ENCODE results near the gene ERBB4.

Gene ERBB4

DNA sequence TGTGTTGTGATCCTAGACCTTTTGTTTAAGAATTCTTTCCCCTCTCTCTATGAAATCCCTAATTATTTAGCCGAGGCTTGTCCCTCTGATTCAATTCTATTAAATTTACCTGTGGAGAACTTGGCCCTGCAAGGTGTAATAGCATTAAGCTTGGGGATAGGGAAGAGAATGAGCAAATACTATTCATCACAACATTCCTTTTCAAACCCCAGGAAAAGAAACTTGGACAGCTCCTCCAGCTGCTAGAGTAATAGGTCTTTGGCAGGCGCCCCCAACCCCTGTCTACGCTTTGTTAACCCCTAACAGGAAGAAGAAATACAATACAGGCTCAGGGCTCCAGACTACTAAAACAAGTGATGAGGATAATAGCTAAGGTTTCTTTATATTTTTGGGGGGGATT is 1025.2 kb downstream of the ERBB4 start:
- DNase-seq = no peak

DNA sequence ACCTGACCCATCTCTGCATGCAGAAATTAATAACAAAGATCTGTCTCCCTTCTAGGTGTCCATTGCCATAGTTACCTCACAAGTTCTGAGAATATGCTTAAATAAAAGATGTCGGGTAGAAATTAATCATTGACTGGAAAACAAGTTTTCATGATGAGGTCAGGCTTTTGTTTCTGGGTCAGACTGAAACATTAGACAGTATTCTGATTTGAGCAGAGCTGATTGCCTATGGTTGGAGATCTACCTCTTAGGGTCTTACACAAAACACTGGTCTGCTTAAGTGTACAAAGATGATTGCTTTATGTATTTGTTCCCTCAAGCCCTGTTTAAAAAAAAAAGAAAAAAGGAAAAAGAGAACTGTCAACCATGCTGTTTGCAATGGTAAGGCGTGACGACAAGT is 1025.8 kb downstream of the ERBB4 start:
- no peak for DNase-seq

- DNase-seq = no peak
These were observed 1034.7 kb downstream of the ERBB4 start for GRCh38 chr2:211503856-211504255.

GRCh38 chr2:211503198-211503597 is 1035.4 kb downstream of the ERBB4 start:
- DNase-seq = no peak

GRCh38 chr2:211498551-211499205 is 1039.9 kb downstream of the ERBB4 start:
- DNase-seq = no peak

DNA sequence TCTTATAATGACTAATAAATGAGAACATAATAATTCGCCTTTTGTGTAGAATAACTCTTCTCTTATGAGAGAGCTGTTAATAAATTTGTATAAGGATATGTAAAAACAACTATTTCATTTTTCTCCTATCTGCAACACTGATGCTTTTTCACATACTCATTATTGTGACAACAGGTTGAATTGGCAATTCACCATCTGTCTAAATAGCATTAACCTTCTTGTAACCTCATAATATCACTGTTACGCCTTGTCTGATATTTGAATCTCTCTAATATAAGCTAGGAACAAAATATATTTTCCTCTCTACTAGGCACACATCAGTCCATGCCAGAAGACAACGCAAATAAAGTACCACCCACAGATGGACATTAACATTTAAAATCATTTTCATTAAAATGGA is 1043.3 kb downstream of the ERBB4 start:
- peak; percentile 2 for DNase-seq

- DNase-seq = no peak
These were observed 1044.1 kb downstream of the ERBB4 start for GRCh38 chr2:211494536-211494935.

GRCh38 chr2:211494085-211494484 is 1044.5 kb downstream of the ERBB4 start:
- DNase-seq = no peak

DNA sequence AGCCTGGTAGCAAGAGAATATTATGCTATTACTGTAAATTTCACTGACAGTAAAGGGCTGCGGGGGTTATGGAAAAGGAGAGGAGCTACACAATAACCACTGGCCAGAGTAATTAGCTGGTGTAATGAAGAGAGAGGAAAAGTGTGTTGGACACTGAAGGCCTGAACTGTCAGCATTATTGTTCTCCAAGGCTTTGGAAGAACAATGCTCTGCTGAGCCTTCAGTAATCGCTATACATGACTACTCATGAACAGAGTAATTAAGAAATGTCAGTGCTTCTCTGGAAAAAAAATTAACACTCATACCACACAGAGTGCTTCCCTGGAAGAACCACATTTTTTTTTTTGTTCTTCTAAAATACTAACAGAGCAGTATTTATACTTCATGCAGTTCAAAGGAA is 1050.9 kb downstream of the ERBB4 start:
- DNase-seq = no peak

DNA sequence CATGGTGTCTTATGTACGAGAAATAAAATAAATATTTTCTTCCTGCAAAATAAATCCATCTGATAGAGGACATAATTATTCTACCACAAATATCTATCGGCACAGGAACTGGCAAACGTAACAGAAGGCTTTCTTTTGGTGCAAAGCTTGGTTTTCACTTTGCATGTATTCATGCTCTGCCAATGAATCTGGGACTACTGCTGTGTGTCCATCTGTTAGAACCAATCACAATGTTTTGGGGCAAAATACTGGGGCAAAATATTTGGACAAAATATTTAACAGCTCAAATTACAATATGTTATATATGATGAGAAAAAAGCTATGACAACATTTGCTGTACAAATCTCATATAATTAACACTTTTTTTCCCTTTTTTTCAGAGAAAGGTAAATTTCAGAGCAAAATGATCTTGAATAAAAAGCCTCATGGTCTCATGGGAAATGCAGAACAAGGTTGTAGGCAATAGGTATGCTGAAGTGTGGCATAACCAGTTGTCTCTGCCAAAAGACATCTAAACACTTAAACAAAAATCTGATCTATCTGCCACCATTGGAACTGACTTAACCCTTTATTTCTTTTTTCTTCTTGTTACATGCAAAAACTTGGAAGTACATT is 1059.0 kb downstream of the ERBB4 start:
- no peak for DNase-seq

DNA sequence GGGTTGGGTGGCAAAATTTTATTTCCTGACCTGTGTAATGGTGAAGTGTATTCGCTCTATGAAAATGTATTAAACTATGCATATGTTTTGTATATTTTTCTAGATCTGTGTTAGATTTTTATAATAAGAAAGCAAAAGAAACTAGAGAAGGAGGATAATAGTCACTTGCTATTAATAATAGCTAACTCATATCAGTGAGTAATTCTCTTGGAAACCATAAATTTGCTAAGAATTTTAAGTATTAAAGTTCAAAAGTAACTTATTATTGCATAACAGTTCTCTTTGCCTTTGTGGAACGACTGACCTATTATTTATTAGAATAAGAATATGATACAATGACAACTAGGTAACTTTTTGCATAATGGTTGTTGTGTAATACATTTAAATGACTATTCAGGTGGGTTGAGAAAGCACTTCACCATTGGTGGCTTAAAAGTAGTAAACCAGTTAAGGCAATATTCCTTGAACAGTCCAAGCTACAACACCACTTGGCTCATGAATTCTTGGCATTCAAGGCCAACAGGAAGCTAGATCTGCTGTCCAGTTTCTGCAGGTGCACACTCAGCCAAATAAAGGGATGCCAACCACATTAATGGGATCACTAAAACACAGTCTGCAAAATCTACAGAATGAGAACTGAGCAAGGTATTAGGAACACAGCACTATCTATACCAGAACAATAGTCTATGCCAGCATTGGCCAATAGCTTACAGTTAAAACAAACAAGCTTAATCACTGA is 1060.9 kb downstream of the ERBB4 start:
- DNase-seq = no peak

- DNase-seq = no peak
These were observed 1065.5 kb downstream of the ERBB4 start for GRCh38 chr2:211473116-211473515.

GRCh38 chr2:211469664-211470059 is 1068.9 kb downstream of the ERBB4 start:
- no peak for DNase-seq

DNA sequence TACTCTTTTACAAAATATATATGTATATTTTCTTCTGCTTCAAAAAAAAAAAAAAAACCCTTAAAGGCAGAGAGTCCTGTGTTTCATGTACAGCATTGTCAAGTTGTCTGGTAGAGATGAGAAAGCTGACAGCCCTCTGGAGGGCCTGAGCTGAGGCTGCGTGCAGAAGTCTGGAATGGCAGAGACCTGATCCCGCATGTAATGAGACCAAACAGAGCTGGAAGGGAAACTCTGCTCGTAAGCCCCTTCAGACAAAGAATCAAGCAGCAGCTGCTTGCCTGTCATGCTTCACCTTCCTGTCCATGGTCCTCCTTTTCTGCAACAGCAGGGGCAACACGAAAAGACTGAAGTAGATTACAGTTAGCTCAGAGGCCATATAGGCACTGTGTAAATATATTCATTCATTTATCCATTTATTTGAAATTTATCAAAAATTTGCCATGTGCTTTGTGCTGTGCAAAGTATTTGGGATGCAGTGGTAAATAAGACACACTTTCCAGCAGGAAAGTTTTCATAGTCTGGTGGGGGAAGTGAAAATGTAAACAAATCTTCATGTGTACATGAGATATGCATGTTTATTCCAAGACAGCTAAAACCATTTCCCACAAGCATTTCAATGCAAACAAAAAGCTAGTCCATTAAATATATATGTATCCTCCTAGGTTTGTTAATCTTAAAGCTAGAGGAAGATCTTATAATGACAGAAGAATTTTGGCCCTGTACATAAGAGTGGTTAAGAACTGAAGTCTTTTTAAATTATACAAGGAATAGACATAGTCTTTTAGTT is 1069.5 kb downstream of the ERBB4 start:
- no peak for DNase-seq

GRCh38 chr2:211468217-211468616 is 1070.4 kb downstream of the ERBB4 start:
- no peak for DNase-seq

DNA sequence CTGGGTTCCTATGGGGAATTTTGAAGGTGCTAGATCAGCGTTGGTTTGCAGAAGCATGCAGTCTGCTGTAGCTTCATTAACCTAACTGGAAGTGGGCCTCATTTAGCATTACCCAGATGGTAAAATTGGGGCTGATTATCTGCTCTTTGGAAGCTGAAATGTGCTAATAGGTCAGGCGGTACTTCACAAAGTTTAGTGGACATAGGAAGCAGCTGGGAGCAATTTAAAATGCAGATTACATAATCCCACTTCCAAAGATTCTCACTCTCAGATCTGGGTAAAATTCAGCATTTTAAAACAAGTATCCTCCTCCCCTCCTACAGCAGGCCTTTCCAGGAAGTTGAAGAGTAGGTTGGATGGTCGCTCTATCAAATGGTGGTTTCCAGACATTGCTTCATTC is 1075.2 kb downstream of the ERBB4 start:
- no peak for DNase-seq

- DNase-seq = no peak
These were observed 1079.6 kb downstream of the ERBB4 start for GRCh38 chr2:211458974-211459373.

DNA sequence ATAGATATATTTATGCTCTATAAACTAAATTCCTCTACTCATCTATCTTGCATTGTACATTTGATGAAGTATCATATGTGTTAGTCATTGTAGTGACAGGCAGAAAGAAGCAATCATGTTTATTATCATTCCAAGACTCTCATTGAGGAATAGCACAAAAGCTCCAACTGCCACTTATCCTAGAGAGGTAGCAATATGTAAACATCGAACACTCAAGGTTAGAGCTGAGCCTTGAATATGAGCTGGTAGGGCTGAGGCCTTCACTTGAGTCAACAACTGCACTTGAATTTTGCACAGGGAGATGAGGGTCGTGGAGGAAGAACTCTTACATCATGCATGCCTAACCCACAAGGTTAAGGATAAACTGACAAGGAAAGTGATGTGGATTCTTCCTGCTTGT is 1081.3 kb downstream of the ERBB4 start:
- no peak for DNase-seq

- DNase-seq = no peak
These were observed 1083.3 kb downstream of the ERBB4 start for GRCh38 chr2:211455216-211455841.

DNA sequence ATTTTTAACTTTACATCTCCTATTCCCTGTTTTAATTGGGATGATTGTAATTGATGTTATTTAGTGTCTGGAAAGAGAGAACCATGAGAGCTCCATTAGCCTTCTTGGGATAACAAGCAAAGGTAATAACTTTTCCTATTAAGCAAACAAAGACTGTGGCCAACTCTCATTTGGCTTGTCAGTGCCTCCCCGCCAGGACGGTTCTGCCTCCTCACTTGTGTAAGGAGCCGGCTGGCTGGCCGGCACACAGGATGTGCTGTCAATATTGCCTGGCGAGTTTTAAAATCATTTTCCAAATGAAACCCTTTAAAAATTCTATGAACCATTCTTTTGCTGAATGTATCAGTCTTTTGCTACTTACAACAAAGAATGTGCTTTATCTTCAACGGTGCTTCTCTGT is 1083.9 kb downstream of the ERBB4 start:
- no peak for DNase-seq

DNA sequence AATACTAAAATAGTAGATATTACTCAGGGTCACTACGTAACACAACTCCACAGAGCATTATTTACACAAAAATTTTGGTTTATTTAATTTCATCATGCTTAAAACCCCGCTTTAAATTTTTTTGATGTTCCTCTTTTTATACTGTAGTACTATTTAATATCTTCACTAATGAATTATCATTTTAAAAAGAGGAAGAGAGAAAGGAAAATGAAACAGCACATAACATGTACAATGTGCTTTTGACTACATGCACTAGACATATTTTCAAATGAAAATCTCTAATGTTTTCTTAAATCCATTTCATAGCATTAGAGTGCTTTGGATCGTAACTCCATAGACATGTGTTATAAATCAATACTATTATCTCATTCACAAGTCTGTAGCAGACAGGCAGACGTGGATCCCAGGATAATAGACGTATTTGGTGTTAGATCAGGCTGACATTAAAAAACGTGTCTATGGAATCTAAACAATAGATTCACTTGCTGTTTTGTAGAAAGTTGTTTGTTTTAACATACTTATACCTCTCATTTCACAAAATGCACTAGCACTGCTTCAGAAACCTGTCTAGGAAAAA is 1085.2 kb downstream of the ERBB4 start:
- DNase-seq = no peak

DNA sequence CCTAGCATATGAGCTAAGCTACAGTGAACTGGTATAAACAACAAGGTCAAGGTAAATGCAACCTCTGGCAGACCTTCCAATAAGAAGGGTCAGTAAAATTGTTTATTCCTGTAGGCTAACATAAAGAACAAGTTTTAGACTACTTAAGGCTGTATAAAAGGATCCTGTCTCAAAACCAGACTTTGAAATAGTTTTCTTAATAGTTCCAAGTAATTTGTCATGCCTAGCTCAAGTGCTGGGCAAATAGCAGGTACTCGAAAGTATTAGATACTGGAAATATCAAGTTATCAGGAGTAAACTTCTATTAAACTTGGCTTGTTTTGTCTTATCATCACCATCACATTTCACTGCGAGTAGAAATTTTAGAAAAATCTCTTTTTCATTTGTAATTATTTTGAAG is 1087.0 kb downstream of the ERBB4 start:
- no peak for DNase-seq

DNA sequence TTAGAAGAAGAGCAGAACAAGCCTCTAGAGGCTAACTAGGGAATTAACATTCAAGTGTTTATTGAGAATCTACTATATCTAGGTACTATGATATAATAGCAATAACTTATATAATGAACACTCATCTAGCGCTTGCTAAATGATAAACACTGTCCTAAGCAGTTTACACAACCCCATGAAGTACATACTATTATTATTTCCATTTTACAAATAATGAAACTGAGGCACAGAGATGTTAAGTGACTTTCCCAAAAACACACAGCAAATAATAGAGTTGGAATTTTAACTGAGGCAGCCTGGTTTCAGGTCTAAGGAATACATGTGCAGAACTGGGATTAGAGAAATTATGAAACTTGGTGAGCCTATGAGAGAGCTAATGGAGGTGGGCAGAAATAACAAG is 1088.8 kb downstream of the ERBB4 start:
- no peak for DNase-seq
